H4 (cell line): ENCODE measurements around the gene HOXB3. TPM values are rescaled to one million over a fixed set of nuclear protein-coding genes. Genes with fewer than 3 reads are reported as not detected.

Source experiments
- DNase-seq: peaks from one replicate; pipeline ENCODE4 v3.0.0-alpha.2; 2015; ENCODE audit warnings: low spot score
- total RNA-seq: library from RNA; depleted of rRNA; stranded (reverse); fragments of >200 nt; shearing (Covaris generic); gene quantifications from 2 replicates; pipeline ENCODE4 v1.2.3, GENCODE V29; 2014

The HOXB3 gene
- total RNA-seq, 1 experiment from 2014 or later, result 2.0 TPM

GRCh38 chr17:48625495-48626244, 35.6 kb upstream of the HOXB3 start:
- DNase-seq, result no peak

- peak; percentile 46 for DNase-seq
Measured at GRCh38 chr17:48624544-48625494, 34.8 kb upstream of the HOXB3 start.

- no peak for DNase-seq
Measured at GRCh38 chr17:48624118-48624517, 34.1 kb upstream of the HOXB3 start.

DNA sequence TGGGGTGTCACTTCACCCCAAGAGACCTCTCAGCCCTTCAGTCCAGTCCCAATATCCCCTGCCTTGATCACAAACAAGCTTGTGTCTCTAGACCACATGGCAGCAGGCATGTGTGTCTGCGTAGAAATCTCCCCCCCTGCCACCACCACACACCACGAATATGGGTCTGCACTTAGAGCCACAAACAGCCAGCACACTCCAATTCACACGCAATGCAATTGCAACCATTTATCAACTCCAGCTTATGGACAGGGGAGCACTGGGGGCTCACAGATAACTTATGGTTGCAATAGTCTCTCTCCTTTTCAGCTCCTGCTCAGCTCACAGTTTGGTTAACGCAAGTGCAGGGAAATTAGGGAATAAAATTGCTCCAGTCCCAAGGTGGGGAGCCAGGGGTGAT, 33.5 kb upstream of the HOXB3 start:
- DNase-seq, result no peak

- DNase-seq, result no peak
Measured at GRCh38 chr17:48622857-48623256, 32.8 kb upstream of the HOXB3 start.

GRCh38 chr17:48621410-48622392, 31.7 kb upstream of the HOXB3 start:
- DNase-seq, result no peak

DNA sequence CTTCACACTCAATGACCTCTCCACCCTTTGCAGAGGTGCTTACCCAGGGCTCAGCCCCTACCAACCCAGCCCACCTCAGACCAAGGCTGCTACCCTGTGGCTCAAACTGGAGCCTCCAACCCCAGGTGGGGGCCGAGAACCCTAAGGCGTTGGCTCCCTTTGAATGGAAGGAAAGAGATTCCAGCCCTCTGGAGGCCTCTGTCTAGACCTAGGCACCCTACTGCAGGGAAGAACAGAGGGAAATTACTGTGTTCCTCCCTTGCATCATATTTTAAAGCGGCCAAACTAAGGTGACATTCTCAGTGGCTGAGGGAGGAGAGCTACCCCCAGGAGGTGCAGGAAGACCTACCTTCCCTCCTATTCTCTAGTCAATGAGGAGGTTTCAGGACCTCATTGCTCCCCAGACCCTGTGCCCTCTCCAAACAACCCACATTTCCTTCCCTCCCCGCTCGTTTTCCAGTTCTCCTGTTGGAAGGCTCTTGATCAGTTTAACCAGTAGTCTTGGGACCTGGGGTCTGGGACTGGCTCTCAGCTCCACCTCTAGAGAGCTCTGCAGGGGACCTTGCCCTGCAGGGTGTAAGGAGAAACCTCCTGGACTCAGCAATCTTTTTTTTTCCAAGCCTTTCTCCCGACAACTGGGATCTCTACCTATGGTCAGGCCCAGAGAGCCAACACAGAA, 30.6 kb upstream of the HOXB3 start:
- no peak for DNase-seq

GRCh38 chr17:48619826-48620449, 29.9 kb upstream of the HOXB3 start:
- DNase-seq, result no peak

DNA sequence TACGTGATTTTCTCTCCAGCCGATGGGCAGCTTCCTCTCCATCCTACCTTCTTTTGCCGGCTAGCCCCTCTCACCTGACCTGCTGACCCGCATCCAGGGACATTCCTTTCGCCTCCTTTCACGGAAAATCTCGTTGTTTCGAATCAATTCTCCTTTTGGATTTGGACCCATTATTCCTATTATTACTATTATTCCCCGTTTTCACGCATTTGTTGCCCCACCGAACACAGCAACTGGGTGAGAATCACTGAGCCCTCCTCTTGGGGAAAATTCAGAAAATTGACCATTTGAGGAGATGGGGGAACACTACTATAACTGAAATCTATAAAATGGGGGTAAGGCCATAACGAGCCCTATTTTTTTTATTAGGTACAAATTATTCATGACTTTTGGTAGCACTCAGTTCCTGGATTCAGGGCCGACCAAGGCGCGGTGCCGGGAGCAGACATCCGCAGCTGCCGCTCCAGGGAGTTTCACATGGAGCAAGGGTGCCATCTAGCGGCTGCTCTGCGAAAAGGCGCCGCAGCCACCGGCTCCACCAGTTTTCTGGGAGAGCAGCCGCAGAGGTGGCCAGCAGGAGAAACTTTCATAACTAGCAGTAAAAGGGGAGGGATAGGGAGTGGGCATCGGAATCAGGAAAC, 28.3 kb upstream of the HOXB3 start:
- DNase-seq, result peak; percentile 74

DNA sequence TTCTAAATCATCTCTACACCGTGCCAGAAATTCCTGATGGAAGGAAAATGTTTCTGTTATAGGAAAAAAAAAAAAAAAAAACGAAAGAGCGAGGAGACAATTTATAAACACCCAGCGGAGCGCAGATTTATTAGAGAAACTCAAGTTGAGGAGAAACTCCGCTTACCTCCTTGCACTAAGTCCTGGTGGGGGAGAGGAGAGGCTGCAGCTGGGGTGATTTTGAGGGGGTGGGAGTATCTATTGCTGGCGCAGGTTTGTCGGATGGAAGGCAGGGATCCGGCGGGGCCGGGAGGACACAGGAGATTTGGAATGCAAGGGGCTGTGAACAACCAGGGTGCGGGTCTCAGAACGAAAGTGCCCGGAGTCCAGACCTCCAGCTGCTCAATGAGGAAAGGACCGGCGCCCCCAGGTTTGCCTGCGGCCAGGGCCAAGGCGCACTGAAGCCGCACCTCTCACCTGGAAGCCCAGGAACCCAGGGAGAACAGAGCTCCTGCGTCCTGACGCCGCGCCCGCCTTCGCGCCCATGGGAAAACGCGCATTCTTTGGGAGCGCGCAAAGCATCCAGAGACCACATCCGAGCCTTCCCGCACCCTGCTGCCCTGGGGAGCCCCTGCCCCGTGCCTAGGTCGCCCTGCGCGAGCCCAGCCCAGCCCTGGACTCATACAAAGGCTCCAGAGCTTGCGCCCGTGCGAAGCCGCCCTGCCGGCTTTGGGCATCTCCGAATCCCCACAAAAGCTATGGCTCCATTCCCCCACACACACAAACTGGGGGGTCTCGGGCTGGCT, 27.6 kb upstream of the HOXB3 start:
- DNase-seq, result no peak

DNA sequence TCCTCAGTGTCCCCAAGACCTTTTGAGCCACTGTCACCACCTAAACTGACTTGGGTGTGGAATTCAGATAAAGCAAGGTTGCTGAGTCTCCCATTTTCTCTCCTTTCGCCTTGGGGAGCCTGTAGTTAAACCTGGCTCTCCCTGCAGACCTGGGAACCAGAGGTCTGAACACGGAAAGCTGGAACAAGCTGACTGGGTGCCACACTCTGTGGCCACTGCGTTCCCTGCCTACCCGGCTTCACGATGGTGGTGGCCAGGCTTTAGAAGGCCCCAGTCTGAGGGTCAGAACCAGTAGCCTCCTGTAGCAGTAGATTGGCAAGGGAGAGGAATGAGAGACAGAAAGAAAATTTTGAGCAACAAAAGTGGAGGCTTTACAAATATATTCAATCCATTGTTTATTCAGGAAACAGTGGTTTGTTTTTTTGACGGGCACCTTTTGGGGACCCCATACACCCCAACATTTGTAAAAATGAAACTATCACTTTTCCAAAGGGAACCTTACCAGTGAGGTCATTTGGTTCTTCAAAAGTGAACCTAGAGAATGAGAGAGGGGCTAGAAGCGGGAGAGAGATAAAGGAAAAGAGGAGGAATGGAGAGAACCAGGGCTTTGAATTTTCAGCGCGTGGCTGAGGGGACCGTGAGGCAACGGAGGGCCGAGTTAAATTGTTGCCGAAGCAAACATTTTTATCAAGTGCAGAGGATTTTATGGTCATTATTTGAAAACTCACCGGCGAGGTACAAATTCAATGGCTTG, 26.9 kb upstream of the HOXB3 start:
- no peak for DNase-seq

DNA sequence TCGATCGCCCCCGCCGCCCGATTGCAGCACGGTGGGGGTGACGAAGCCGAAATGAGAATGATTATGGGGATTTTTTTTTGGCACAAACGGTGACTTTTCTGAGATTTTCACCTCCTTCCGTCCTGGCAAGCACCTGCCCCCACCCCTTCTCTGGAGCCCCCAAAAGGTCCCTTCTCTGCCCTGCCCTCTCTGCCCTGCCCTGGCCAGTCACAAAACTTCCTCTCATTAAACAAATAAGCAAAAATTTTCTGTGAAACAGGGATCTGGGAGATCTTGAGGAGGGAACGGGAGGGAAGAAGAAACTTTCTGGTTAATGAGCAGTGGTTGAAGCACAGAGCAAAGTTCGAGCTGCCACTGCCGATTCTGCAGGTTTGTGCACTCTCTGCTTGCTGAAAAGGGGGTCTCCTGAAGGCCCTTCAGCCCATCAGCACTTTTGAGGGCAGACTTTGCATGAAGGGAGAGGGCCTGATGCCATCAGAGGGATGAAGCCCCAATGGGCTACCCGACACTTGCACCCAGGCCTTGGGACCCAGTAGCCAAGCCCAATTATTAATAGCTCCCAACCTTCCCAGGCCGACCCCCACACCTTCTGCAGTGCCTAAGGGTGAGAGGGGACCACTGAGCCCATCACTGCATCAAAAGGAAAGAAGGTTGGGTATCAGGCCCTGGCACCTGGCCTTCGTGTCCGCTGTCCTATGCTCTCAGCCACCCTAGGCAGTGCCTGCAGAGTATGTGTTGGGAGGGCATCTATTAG, 26.1 kb upstream of the HOXB3 start:
- no peak for DNase-seq

DNA sequence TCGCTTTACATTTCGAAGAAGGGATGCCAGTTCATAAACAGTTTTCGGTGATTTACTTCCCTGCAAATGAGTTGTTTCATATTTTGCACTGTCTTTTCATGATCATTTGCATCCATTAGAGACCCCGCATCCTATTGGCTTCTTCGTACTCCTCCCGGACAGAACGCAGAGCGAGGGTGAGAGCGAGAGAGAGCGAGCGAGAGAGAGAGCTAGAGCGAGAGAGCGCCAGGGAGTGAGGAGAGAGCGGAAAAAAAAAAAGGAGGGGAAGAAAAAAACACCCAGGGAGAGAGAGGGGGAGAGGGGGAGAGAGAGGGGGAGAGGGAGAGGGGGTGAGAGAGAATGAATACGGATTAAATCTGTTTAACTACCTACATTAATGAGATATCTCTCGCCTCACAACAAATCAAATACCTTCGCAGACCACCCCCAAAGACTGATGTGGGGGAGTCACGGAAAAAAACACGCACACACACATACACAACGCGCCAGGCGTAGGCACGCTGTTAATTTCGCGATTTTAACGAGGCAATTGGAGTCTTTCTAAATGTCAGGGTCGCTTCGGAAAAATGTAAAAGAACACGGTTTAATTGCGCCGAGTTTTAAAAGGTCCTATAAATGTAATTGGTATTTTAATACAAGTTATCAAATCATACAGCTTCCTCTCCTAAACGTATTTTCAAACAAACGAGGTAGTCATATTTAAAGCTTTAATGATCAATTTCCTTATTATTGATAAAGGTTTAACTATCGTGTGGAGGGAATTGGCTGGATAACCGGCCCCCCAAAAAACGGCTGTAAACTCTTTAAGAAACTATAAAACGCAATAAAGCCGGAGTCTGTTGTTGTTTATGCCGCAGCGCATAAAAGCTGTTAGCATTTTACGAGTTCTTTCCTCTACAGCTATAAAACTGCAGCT, 25.3 kb upstream of the HOXB3 start, which contains the start of gene HOXB8:
Gene HOXB8 (minus strand): TSS at position 246 of the 916 bp plus-strand sequence. CDS start 588 bp downstream, outside the sequence.
- no peak for DNase-seq

DNA sequence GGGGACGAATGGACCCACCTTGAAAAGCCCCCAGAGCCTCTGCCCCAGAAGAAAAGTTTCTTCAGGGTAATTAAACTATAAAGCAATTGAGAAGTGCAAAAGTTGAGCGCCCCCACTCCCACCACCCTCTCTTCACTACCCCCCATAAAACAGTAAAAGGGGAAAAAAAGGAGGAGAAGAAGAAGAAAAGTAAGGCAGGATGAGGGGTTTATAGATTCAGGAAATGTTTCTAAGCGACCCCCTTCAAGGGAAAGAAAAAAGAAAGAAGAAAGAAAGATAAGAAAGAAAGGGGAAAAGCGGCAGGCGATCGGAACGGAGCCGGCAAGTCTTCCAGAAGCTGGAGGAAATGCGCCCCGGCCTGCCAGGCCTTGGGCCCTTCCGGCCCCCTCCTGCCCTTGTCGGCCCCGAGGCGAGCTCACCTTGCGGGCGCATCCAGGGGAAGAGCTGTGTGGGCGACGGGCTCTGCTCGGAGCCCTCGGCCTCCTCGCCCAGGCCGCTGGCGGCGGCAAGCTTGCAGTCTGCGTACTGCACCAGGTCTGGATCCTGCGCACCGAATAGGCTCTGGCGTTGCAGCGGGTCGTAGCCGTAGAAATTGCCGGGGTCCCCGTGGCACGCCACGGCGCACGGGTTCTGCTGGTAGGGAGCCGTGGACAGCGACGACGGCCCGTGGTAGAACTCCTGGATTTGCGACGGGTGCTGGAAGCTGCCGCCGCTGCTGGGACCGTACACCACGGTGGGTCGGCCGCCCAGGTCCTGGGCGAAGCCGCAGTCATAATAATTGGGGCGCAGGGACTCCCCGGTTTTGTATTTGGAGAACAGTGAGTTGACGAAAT, 24.0 kb upstream of the HOXB3 start:
- DNase-seq, result no peak

GRCh38 chr17:48612854-48613691, 23.0 kb upstream of the HOXB3 start:
- peak; percentile 51 for DNase-seq
